ENCODE results near the gene GAS2L1. TPM values are rescaled to one million over a fixed set of nuclear protein-coding genes. Genes with fewer than 3 reads are reported as not detected.

Gene GAS2L1
- total and polyA plus RNA-seq, 2 donors (not counting 3 experiments of a cell fraction or from before 2014, with no cell fraction given) = 30.5 to 44.0 TPM

DNA sequence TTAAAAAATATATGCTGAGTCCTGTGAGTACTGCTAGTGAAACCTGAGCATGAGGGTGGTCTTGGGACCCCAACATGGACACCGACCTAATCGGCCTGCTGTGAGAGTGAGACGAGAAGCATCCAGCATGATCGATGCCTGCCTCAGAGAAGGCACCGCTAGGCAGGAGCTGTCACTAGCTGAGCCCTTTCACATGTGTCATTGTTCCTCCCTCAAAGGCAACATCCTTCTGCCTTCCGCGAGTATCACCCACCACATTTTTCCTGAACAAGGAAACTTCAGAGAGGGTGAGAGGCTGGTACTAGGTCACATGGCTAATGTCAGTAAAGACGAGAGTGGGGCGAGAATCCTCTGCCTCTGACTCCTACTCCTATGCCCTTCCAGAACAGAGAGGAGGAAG lies 46.3 kb downstream of the GAS2L1 start:
- POLR2A ChIA-PET = no interaction called here
- dilution Hi-C loops (cut with MboI; ENCODE audit: extremely low pct_ligation_motif_present, low sequenced_read_pairs) = no loop called here
- Histone ChIP-seq H3K27ac (ENCODE audit: insufficient read depth, low read depth, low read length) (no peak overlapping the region), H3K9ac (replicated peaks; ENCODE audit: extremely low read depth, insufficient read depth, low read length) (no peak overlapping the region), H3K36me3 (ENCODE audit: control insufficient read depth in 2 of 2, extremely low read depth in 1 of 2, insufficient read depth in 2 of 2, low read length in 2 of 2) (peaks cover 21 to 75% of the 10 kb centered on the region in 2 experiments), H3K4me3 (replicated peaks in 1 of 3; ENCODE audit: insufficient read depth in 1 of 3, low read depth in 1 of 3, low read length in 3 of 3) (no peak overlapping the region), H3K4me2 (ENCODE audit: insufficient read depth, low read length) (no peak overlapping the region), H3K79me2 (ENCODE audit: control insufficient read depth, insufficient read depth, low read length) (no peaks in the 10 kb centered on the region), H4K20me1 (replicated peaks; ENCODE audit: control insufficient read depth, extremely low read depth, insufficient read depth, low read length) (no peaks in the 10 kb centered on the region), H3K27me3 (ENCODE audit: control insufficient read depth in 2 of 2, insufficient read depth in 2 of 2, low read length in 2 of 2) (no peaks in the 10 kb centered on the region), H2AFZ (ENCODE audit: low read depth, low read length) (no peak overlapping the region), H3K4me1 (ENCODE audit: control insufficient read depth, extremely low read depth, insufficient read depth, low read length) (no peaks in the 10 kb centered on the region), H3K9me1 (replicated peaks; ENCODE audit: control insufficient read depth, extremely low read depth, insufficient read depth, low read length) (no peaks in the 10 kb centered on the region), H3K9me3 (replicated peaks; ENCODE audit: control insufficient read depth, insufficient read depth, low read length) (no peaks in the 10 kb centered on the region)
- BruUV-seq (replicated peaks) = no TSS peak
- DNase-seq (ENCODE audit: low read depth, low spot score) (no peak), FAIRE-seq (no peak)
- TF ChIP-seq FOS (IDR thresholded peaks at IDR 0.05; ENCODE audit: borderline replicate concordance, insufficient read depth, low read length) (no peak), POLR2AphosphoS5 (IDR thresholded peaks at IDR 0.05; ENCODE audit: insufficient read depth, low read depth, low read length) (no peak), MYC (IDR thresholded peaks at IDR 0.05; ENCODE audit: low read depth, low read length) (no peak), JUN (IDR thresholded peaks at IDR 0.05; ENCODE audit: borderline replicate concordance, insufficient read depth, insufficient read length, low read depth) (no peak), POLR2A (IDR thresholded peaks at IDR 0.05; ENCODE audit: low read depth, low read length) (no peak), EZH2 (IDR thresholded peaks at IDR 0.05; ENCODE audit: borderline replicate concordance, low read depth, low read length, severe bottlenecking) (no peak), GATA2 (IDR thresholded peaks at IDR 0.05; ENCODE audit: insufficient read depth, insufficient read length, low read depth, low read length) (no peak)
- TF ChIP-seq, protein P1, sequence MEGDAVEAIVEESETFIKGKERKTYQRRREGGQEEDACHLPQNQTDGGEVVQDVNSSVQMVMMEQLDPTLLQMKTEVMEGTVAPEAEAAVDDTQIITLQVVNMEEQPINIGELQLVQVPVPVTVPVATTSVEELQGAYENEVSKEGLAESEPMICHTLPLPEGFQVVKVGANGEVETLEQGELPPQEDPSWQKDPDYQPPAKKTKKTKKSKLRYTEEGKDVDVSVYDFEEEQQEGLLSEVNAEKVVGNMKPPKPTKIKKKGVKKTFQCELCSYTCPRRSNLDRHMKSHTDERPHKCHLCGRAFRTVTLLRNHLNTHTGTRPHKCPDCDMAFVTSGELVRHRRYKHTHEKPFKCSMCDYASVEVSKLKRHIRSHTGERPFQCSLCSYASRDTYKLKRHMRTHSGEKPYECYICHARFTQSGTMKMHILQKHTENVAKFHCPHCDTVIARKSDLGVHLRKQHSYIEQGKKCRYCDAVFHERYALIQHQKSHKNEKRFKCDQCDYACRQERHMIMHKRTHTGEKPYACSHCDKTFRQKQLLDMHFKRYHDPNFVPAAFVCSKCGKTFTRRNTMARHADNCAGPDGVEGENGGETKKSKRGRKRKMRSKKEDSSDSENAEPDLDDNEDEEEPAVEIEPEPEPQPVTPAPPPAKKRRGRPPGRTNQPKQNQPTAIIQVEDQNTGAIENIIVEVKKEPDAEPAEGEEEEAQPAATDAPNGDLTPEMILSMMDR (IDR thresholded peaks at IDR 0.05; ENCODE audit: extremely low read depth in 1 of 2, insufficient read depth in 1 of 2, low read depth in 1 of 2, low read length in 2 of 2) = no peak
- TF ChIP-seq, protein P2, sequence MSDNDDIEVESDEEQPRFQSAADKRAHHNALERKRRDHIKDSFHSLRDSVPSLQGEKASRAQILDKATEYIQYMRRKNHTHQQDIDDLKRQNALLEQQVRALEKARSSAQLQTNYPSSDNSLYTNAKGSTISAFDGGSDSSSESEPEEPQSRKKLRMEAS (IDR thresholded peaks at IDR 0.05; ENCODE audit: insufficient read depth, insufficient read length) = no peak
- CTCF ChIA-PET = no interaction called here
- intact Hi-C loops (cut with micrococcal nuclease) = no loop called here
